ENCODE measurements around the gene CAPN14. TPM values are rescaled to one million over a fixed set of nuclear protein-coding genes. Genes with fewer than 3 reads are reported as not detected.

Gene CAPN14
- total RNA-seq, 1 experiment from 2014 or later: not detected

DNA sequence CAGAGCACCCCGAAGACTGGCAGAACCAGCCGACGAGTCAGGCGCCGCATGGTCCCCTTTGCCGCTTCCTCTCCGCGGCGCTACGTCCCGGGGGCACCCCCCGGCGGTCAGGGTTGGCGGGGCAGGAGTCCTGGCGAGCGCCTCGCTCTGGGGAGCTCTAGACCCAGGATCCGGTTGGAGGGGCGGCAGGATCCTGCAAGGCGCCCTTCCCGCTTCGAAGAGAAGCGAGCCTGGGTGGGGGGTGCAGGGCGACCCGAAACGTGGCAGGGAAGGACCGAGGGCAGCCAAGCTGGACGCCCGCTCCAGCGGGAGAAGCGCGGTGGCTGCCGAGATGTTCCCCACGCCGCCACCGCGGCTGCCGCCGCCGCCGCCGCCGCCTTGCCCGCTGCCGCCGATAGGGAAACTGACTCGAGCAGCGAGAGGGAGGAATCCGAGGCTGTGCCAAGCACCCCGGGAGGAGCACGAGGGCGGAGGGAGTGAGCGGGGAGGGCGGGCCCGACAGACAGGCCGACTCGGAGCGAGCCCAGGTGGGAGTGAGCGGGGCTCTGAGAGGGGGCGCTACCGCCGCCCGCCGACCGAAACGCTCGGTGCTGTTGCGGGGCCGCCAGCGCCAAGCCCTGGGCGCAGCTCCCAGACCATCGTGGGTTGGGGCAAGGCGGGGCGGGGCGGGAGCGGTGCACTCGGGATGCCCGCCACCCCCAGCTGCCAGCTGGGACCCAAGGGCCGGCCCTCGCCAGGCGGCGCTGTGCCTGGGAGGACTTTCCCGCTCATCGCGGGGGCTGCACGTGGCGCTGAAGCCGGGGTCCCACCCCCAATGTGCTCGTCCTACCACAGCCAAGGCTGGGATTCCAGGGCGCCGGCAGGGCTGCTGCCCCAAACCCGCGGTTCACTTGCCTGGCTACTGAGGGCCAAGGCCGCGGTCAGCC lies 79.0 kb downstream of the CAPN14 start, which contains the start of gene GALNT14 (continued):
- TF ChIP-seq CEBPB (IDR thresholded peaks at IDR 0.05; ENCODE audit: low read depth): no peak
- TF ChIP-seq SRF (IDR thresholded peaks at IDR 0.05; ENCODE audit: low read depth): no peak
- no peak for TF ChIP-seq SP1 (IDR thresholded peaks at IDR 0.05; ENCODE audit: low read depth)
- TF ChIP-seq JUND (IDR thresholded peaks at IDR 0.05): no peak
- no peak for TF ChIP-seq POLR2AphosphoS5 (IDR thresholded peaks at IDR 0.05; ENCODE audit: low read depth, low read length)
- TF ChIP-seq EZH2 (IDR thresholded peaks at IDR 0.05): no peak

DNA sequence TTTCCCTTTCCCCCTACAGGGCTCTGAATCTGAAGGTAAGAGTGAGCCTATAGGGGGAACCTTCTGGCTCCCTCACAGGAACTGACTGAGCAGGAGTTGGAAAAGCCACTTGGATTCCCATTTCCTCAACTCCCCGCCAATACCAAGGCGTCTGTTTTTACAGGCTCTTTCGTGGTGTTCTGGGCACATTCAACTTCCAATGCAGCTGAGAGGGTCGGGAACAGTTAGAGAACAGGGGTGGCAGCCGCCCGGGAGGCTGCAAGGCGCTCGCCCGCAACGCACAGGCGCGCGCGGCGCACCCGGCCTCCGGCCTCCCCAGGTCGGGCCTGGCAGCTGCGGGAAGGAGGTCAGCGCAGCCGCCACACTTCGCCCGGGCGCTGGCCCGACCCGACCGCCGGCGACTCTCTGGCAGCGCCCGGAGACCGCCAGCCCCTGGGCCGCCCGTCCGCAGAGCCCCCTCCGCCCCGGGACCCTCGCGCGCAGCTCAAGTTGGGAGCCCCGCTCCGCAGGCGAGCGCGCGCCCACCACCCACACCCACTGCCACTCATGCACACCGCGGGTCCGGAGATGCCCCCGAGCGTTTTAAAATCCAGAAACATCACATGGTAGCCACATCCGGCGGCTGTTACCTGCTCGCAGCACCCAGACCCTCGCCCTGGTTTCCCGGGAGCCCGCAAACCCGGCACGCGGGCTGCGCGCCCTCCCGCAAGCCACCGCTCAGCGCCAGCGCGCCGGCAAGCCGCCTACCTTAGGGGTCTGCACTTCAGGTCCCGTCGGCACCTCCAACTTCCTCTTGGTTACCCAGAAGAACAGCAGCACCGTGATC lies 79.9 kb downstream of the CAPN14 start:
- peak overlapping the region; percentile 81 for H3K4me2 ChIP-seq (ENCODE audit: low read length)
- H3K79me2 ChIP-seq (ENCODE audit: insufficient read depth, low read length): peaks cover 33% of the 10 kb centered on the region; the same call in 1 of the 2 replicates
- H3K36me3 ChIP-seq (ENCODE audit: control insufficient read depth in 1 of 2, insufficient read depth in 2 of 2, low read length in 2 of 2): no peaks in the 10 kb centered on the region
- no peaks in the 10 kb centered on the region; the same call in none of the 2 replicates for H4K20me1 ChIP-seq (ENCODE audit: insufficient read depth)
- CTCF ChIA-PET: interaction anchor here (0.8 to 1.4 kb wide), 4 partner anchors 8 to 426 kb away, joined by 3 to 4 read pairs (median 4); no protein-coding TSS in a partner anchor
- DNase-seq (ENCODE audit: low read depth, low spot score) (no peak), ATAC-seq (peak; percentile 33)
- H3K27me3 ChIP-seq (ENCODE audit: insufficient read depth, low read length): peaks cover 11% of the 10 kb centered on the region
- H3K9me3 ChIP-seq (ENCODE audit: control insufficient read depth in 1 of 2, insufficient read depth in 1 of 2, low read depth in 1 of 2, low read length in 2 of 2): no peaks in the 10 kb centered on the region
- POLR2A ChIA-PET: no interaction called here
- peak overlapping the region; percentile 49 to 62 for H3K4me3 ChIP-seq (replicated peaks in 1 of 2; ENCODE audit: low read depth in 1 of 2, low read length in 2 of 2)
- H2AFZ ChIP-seq (ENCODE audit: low read depth, low read length, poor library complexity, severe bottlenecking): no peak overlapping the region
- no peaks in the 10 kb centered on the region for H3K9me2 ChIP-seq (ENCODE audit: insufficient read depth)
- TF ChIP-seq RAD21 (IDR thresholded peaks at IDR 0.05; ENCODE audit: low read depth): no peak
- TF ChIP-seq ZFX (IDR thresholded peaks at IDR 0.05): peak; percentile 70
- TF ChIP-seq CEBPB (IDR thresholded peaks at IDR 0.05; ENCODE audit: low read depth): no peak
- no TSS peak for BruUV-seq (replicated peaks)
- H3K4me1 ChIP-seq (ENCODE audit: control insufficient read depth in 1 of 2, insufficient read depth in 2 of 2, low read length in 2 of 2): peaks cover 0 to 26% of the 10 kb centered on the region in 2 experiments; a peak in 2 of 4 replicates
- RAD21 ChIA-PET (ENCODE audit: low non-redundant PET in 1 of 2, low total read pairs in 2 of 2, uncharacterized antibody in 2 of 2, unreplicated experiment in 2 of 2): no interaction called here
- intact Hi-C loops (cut with micrococcal nuclease): no loop called here
- H3K9ac ChIP-seq (ENCODE audit: low read length): peak overlapping the region; percentile 64
- peak overlapping the region; percentile 54 for H3K27ac ChIP-seq (ENCODE audit: low read depth, low read length)
